Left ventricle myocardium inferior (tissue), 1 donor: ENCODE results near the gene NOL4L. TPM values are rescaled to one million over a fixed set of nuclear protein-coding genes. Genes with fewer than 3 reads are reported as not detected.

ENCODE experiments used
- DNase-seq: peaks from one replicate; pipeline ENCODE4 v3.0.0-alpha.2; 2020
- H3K27ac ChIP-seq: fragments of 200-600 bp; replicated peaks from 2 replicates; pipeline ENCODE4 v1.8.0; 2021
- H3K27me3 ChIP-seq: fragments of 200-600 bp; 2 replicates; pipeline ENCODE4 v1.8.0; 2021; ENCODE audit warnings: low read depth
- H3K36me3 ChIP-seq: fragments of 200-600 bp; 2 replicates; pipeline ENCODE4 v1.8.0; 2021
- H3K4me1 ChIP-seq: fragments of 200-600 bp; 2 replicates; pipeline ENCODE4 v1.8.0; 2021
- H3K4me3 ChIP-seq: fragments of 200-600 bp; 2 replicates; pipeline ENCODE4 v1.8.0; 2021; ENCODE audit warnings: mild to moderate bottlenecking, moderate library complexity
- H3K9me3 ChIP-seq: fragments of 200-600 bp; replicated peaks from 2 replicates; pipeline ENCODE4 v1.8.0; 2021
- CTCF ChIP-seq: fragments of 200-600 bp; IDR thresholded peaks from 2 replicates; pipeline ENCODE4 v1.8.0; 2021; ENCODE audit warnings: antibody characterized with exemption, mild to moderate bottlenecking, borderline replicate concordance
- intact Hi-C: fragments of 100-400 bp; cut with micrococcal nuclease; formaldehyde crosslinking; loops from one replicate; pipeline ENCODE4 v1.11.0; 2022
- total RNA-seq: library from RNA; stranded (reverse); fragmentation: NEBNext Ultra II Directional; extraction: Animal tissue kit (Norgen Biotek cat#: 25700); gene quantifications from one replicate; pipeline ENCODE4 v1.2.1, GENCODE V29; 2021
- donor health status: DM: no; HTN: yes; CAD: no; lungs with severe emphysema.

The NOL4L gene
- total RNA-seq, 1 donor from 2014 or later, result 5.6 TPM

GRCh38 chr20:32477594-32478512 is 107.3 kb downstream of the NOL4L start:
- peak overlapping the region; percentile 92 for H3K27ac ChIP-seq
- no peak overlapping the region for H3K4me3 ChIP-seq
- no peaks in the 10 kb centered on the region for H3K9me3 ChIP-seq
- no peaks in the 10 kb centered on the region for H3K36me3 ChIP-seq
- intact Hi-C loops, result no loop called here
- no peak for TF ChIP-seq CTCF
- H3K27me3 ChIP-seq, result no peaks in the 10 kb centered on the region
- peak; percentile 14 for DNase-seq
- peaks cover 82% of the 10 kb centered on the region for H3K4me1 ChIP-seq

- H3K36me3 ChIP-seq, result peaks cover under 1% of the 10 kb centered on the region
- no peak for TF ChIP-seq CTCF
- DNase-seq, result peak; percentile 6
- H3K27ac ChIP-seq, result peak overlapping the region; percentile 92
- intact Hi-C loops, result no loop called here
- H3K4me3 ChIP-seq, result no peak overlapping the region
- H3K4me1 ChIP-seq, result peaks cover 82% of the 10 kb centered on the region
- no peaks in the 10 kb centered on the region for H3K27me3 ChIP-seq
- no peaks in the 10 kb centered on the region for H3K9me3 ChIP-seq
Observed at GRCh38 chr20:32476684-32477593, 108.2 kb downstream of the NOL4L start.

DNA sequence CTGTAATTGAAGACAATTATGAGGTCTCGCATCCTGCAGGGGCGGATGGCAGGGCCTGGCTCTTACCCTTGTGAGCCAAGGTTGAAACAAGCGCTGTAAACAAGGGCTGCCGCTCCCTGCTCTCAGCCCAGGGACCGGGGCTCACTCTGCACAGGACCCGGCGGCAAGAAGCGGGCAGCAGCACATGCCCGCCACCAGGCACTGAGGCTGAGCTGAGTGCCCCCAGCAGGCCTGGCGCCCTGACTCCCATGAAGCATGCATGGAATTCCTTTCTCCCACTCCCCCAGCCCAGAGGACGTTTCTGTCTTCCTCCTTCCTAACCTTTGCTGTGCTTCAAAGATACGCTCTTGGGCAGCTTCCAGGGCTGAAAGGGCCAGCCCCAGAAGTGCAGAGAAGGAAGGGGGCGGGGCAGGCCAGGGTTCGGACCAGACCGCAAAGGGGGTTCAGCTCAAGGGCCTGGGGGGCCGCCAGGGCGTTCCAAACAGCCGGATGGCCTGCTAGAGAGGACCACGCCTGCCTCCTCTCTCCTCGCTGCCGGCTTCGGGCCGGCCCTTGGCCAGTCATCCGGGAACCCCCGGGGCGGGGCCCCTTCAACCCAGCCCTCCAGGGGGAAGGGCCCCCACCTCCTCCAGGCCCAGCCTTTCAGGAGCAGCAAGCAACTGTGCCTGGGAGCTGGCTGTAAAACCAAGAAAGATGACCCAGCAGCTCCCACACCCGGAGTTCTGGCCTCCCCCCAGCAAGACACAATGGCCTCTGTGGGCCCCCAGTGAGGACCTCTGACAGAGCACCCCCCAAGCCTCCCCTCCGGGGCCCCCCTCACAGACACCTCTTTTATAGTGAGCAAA is 109.9 kb downstream of the NOL4L start:
- H3K9me3 ChIP-seq, result no peaks in the 10 kb centered on the region
- intact Hi-C loops, result no loop called here
- peaks cover 81% of the 10 kb centered on the region for H3K4me1 ChIP-seq
- peak; percentile 92 for DNase-seq
- H3K36me3 ChIP-seq, result peaks cover 4% of the 10 kb centered on the region
- TF ChIP-seq CTCF, result no peak
- H3K27ac ChIP-seq, result peak overlapping the region; percentile 92
- peak overlapping the region; percentile 56 for H3K4me3 ChIP-seq
- H3K27me3 ChIP-seq, result no peaks in the 10 kb centered on the region

DNA sequence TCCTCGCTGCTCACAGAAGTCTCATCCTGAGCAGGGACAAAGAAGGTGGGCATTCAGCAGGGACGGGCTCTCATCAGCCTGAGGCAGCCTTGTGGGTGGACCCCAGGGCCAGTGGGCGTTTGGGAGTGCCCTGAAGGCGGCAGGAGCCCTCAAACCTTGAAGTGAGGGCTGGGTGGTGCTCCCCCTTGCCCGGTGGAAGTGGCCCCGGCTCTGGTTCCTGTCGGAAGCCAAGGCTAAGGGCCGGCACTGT is 110.5 kb downstream of the NOL4L start:
- Histone ChIP-seq H3K4me3 (peak overlapping the region; percentile 56), H3K27me3 (no peaks in the 10 kb centered on the region), H3K27ac (peak overlapping the region; percentile 92), H3K4me1 (peaks cover 83% of the 10 kb centered on the region), H3K9me3 (no peaks in the 10 kb centered on the region), H3K36me3 (peaks cover 4% of the 10 kb centered on the region)
- TF ChIP-seq CTCF, result no peak
- no peak for DNase-seq
- intact Hi-C loops, result no loop called here

- peak overlapping the region; percentile 56 for H3K4me3 ChIP-seq
Observed at GRCh38 chr20:32474009-32474716, 111.0 kb downstream of the NOL4L start.

More at GRCh38 chr20:32474009-32474716, 111.0 kb downstream of the NOL4L start:
- DNase-seq, result no peak
- Histone ChIP-seq H3K9me3 (no peaks in the 10 kb centered on the region), H3K4me1 (peaks cover 87% of the 10 kb centered on the region), H3K36me3 (peaks cover 4% of the 10 kb centered on the region), H3K27ac (peak overlapping the region; percentile 92), H3K27me3 (no peaks in the 10 kb centered on the region)
- TF ChIP-seq CTCF, result no peak
- intact Hi-C loops, result no loop called here
